Ammon's horn (tissue), 1 donor: ENCODE data around the gene EZH2.

Experiments used
- DNase-seq: peaks from one replicate; pipeline ENCODE4 v3.0.0-alpha.2; 2016; ENCODE audit warnings: low spot score

EZH2 gene

GRCh38 chr7:148804343-148805235 is 79.5 kb downstream of the EZH2 start:
- DNase-seq: no peak

GRCh38 chr7:148803094-148803493 is 81.0 kb downstream of the EZH2 start:
- DNase-seq: no peak

GRCh38 chr7:148802101-148802493 is 82.0 kb downstream of the EZH2 start:
- no peak for DNase-seq

- no peak for DNase-seq
Measured at GRCh38 chr7:148800677-148801076, 83.4 kb downstream of the EZH2 start.

DNA sequence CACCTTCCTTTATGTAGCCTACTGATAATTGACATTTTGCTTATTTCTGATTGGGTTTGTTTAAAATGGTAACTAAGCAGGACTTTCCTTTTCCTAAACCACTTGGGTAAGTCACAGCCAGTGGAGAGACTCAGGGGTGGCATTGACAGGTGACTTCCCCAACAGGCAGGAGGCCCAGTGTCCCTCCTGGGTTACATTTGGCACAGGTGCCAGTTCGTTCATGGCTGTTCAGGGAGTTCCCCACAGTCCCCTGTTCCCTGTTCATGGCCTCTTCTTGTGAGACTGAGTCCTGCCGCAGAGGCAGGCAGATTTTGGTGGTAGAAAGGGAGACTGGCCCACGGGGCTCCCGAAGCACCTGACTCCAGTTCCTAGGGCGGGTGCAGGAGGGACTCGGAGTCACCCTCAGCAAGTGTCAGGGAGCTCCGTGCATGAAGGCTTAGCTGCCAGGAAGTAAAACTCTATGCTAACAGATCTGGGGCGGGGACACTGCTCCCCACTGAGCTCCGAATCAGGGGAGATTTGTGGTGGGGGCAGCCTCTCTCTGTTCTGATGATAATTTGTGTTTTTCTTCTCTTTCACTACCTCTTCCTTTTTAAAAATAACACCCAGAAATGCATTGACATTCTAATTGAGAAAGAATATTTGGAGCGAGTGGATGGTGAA is 84.1 kb downstream of the EZH2 start:
- DNase-seq: no peak

DNA sequence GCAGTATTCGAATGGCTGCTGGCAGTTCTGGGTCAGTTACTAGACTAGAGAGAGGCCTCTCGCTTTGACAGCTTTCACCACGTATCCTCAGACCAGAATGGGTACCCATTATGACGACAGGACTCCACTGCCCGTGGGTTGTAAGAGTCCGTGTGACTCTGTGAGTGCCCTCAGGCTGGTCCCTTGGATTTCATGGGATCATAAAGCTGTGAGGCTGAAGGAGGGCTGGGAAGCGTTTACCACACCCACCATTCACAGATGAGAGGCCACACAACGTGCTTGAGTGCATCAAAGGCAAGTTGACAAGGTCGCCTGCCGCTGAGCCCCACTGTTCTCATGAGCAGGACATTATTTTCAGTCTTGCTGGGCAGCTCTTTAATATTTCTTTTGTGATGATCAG is 87.2 kb downstream of the EZH2 start:
- no peak for DNase-seq

- no peak for DNase-seq
Measured at GRCh38 chr7:148794476-148794875, 89.6 kb downstream of the EZH2 start.

- no peak for DNase-seq
Measured at GRCh38 chr7:148793590-148793989, 90.5 kb downstream of the EZH2 start.

DNA sequence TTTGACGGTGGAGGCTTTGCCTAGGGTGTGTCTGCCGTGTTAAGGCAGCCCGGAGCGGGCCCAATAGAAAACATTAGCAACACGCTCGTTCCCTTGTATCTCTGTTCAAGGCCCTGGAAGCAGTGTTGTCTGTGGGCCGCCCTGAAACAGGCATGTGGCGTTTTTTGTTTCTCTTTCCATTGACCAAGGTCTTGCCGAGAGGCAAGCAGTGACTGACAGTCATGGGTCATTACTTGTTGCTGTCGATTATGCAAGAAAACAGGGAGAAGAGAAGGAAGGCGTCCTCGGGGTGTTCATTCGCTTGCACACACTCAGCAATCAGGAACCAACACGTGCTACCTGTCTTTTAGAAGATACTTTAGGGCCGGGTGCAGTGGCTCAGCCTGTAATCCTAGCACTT is 92.5 kb downstream of the EZH2 start:
- no peak for DNase-seq

DNA sequence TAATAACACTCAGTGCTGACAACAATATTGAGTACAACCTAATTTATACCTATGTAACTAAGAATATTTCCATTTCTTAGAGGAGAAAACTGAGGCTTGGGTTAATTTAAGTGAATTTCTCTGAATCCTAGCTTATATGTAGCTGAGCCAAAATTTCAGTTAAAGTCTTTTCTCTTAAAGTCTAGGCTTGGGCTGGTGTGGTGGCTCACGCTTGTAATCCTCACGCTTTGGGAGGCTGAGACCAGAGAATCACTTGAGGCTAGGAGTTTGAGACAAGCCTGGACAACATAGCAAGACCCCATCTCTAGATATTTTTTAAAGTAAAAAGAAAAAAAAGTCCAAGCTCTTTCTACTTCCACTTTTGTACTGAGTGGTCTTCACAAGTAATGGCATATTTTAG is 93.2 kb downstream of the EZH2 start:
- no peak for DNase-seq

DNA sequence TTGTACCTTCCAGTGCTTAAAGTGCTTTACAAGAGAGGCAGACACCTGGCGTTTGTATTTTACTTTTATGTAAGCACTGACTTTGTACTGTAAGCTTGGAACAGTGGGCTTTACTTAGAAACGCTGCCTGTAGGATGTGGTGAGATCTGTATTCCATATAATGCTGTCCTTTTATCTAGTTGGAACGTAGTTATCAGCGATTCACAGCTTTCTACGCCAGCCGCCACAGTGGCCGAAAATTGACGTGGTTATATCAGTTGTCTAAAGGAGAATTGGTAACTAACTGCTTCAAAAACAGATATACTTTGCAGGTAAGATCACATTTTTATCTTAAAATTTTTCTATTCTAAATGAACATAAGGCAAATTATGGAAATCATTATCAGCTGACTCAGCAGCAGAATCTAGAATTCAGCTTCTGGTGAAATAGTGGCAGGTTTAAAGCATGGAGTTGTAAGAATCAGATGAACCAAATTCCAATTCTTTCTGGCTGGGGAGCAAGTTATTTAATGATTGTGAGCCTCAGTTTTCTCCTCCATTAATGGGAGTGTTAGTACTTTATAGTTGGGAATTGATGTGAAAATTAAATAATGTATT is 93.9 kb downstream of the EZH2 start:
- no peak for DNase-seq

GRCh38 chr7:148789220-148789619 is 94.9 kb downstream of the EZH2 start:
- DNase-seq: no peak

DNA sequence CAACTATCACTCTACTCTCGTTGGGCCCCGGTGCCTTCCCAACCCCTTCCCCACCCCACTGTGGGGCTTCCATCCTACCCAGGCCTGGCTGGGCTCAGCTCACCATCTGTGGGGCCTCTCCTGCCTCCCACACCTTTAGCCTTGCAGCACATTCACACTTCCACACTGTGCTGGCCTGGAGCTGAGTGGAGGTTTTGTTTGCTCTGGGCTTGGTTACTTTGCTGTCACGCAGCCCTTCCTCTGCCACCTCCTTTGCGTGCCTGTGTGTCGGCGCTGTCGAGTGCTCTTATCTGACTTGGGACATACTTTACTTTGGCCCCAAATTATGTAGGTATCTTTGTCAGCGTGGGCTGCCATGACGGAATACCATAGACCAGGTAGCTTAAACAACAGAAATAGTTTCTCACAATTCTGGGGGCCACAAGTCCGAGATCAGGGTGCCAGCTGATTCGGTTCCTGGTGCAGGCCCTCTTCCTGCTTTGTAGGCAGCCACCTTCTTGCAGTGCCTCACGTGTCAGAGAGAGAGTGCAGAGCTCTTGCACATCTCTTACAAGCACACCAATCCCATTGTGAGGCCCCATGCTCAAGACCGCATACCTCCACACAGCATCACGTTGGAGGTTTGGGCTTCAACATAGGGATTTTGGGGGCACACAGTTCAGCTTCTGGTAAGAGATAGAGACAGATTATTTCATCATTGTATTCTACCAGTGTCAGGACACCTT is 96.4 kb downstream of the EZH2 start:
- DNase-seq: no peak

DNA sequence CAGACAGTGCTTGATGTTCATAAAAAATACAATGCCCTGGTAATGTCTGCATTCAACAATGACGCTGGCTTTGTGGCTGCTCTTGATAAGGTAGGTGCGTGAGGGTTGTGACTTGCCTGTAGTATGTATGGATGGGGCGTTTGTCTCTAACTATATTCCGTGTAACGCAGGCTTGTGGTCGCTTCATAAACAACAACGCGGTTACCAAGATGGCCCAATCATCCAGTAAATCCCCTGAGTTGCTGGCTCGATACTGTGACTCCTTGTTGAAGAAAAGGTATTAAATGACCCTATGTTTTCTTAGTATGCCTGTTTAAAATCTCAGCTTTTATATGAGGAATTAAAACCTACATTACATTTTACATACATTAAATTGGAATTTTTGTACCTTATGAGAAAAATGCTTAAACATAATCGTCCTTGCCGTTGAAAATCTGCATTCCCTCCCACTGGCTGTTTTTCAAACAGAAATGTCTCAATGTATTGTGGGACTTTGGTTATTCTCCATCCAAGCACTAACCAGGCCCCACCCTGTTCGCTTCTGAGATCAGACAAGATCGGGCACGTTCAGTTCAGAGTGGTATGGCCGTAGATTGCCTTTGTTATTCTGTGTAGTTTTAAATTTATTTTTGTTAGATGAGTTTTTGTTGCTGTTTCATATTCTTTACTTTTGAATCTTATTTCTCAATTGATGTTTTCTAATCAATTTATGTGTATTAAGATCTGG is 100.1 kb downstream of the EZH2 start:
- DNase-seq: no peak

GRCh38 chr7:148782757-148783456 is 101.2 kb downstream of the EZH2 start:
- DNase-seq: peak; percentile 14

DNA sequence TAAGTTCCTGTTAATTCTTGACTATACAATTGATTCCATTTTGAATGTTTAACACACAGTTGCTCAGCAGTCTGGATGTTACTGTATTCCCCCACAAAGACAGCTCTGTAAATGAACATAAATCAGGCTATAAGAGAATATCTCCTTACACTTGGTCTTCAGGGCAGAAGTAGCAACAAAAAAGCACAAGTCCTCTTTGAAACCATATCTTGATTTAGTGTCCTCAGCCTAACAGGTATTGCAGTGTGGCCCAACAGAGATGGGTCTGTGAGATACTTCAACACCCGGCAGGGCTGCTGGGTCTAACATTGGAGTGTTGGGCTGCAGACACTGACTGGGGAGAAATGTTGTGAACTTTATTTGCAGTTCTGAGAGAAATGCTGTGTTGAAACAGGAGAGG is 109.6 kb downstream of the EZH2 start:
- DNase-seq: no peak

- DNase-seq: no peak
Measured at GRCh38 chr7:148773334-148773733, 110.8 kb downstream of the EZH2 start.

DNA sequence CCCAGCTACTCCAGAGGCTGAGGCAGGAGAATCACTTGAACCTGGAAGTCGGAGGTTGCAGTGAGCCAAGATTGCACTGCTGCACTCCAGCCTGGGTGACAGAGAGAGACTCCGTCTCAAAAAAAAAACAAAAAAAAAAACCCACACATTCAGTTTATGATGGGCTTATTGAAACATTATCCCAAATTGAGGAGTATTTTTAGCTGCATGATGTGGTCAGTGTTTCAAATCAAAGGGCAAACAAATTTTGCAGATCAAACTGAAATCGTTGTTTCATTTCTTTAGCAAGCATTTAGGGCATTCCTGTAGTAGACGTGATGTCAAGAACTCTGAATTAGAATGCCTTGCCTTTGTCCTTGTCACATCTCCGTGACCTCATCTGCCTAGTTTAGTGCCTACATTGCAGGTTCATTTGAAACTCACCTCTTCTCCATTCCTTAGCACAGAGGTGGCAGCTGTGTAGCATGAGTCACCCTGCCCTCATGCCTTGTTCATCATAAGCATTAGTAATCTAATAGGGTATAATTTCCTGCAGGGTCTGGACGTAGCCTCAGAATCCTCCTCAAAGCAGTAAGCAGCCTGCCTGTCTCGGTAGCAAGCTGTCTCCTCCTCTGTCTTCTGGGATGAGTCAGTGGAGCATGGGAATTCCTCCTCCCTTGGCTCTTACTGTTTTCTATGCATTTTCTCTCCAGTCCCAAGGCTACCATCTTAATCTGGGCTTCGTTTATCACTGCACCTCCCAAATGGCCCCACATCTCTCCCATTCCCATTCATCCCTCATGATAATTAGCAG is 111.6 kb downstream of the EZH2 start:
- DNase-seq: peak; percentile 28

DNA sequence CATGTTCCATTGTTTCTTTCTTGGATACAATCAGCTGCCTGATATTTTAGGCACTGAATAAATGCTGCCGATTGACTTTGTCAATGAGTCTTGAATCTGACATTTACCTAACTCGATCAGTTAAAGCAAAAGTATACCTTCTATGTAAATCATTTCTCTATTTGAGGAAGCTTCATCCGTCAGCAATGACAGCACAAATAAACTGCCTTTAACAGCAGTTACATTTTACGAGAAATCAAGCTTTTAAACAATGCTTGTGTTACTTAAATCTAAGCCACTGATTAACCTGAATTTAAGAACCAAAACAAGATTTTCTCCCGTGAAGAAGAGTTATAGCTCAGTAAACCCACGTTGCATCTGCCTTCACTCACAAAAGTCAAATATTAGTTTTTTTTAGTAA is 114.1 kb downstream of the EZH2 start:
- DNase-seq: no peak

DNA sequence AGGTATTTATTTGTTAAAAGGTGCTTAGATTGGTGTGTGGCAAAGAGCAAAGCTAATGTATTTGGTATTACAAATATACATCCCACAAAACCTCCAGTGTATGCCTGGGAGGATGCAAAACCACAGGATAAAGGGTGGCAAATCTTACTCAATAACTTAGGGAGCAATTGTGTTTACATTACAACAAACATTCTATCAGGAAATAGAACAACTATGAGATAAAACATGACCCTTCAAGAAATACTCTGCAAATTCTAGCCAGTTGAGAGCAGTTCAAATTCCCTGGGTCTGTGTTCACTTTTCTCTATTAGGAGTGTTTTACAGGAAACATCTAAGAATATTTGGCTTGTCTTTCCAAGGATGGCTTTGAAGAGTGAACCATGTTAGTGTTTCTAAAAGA is 120.5 kb downstream of the EZH2 start:
- no peak for DNase-seq
